Prostate gland (tissue), 2 donors: ENCODE data around the gene SH3BP4. TPM values are rescaled to one million over a fixed set of nuclear protein-coding genes. Genes with fewer than 3 reads are reported as not detected.

Experiments used
- DNase-seq: peaks from one replicate; pipeline ENCODE4 v3.0.0-alpha.2; 2019; ENCODE audit warnings: low spot score
- H3K27ac ChIP-seq, 2 donors: fragments of 200-600 bp; sonication (generic); 2 replicates each; pipeline ENCODE4 v1.5.1; 2017 to 2019
- H3K27me3 ChIP-seq: fragments of 200-600 bp; sonication (generic); replicated peaks from 2 replicates; pipeline ENCODE4 v1.5.1; 2019; ENCODE audit not compliant: insufficient read depth
- H3K36me3 ChIP-seq, 2 donors: fragments of 200-600 bp; sonication (generic); 1 replicate in 1 of 2; 2 replicates in 1 of 2; pipeline versions ENCODE4 v1.5.1 to v1.8.1; 2017 to 2019
- H3K4me1 ChIP-seq: fragments of 200-600 bp; sonication (generic); replicated peaks from 2 replicates; pipeline ENCODE4 v1.5.1; 2019
- H3K4me3 ChIP-seq, 2 donors: fragments of 200-600 bp; sonication (generic); 2 replicates each; pipeline ENCODE4 v1.5.1; 2017 to 2019
- H3K9me3 ChIP-seq: fragments of 200-600 bp; sonication (generic); 2 replicates; pipeline ENCODE4 v1.5.1; 2017
- CTCF ChIP-seq, 4 experiments: fragments of 200-600 bp in 2 of 4; fragments of 450-650 bp in 2 of 4; sonication (generic) in 2 of 4; IDR thresholded peaks; 1 replicate in 3 of 4; 2 replicates in 1 of 4; pipeline ENCODE4 v1.5.1; 2016 to 2019; ENCODE audit warnings: antibody characterized with exemption in 4 of 4, mild to moderate bottlenecking in 2 of 4, moderate library complexity in 2 of 4
- POLR2A ChIP-seq: fragments of 450-650 bp; IDR thresholded peaks from one replicate; pipeline ENCODE4 v1.6.1; 2016; ENCODE audit warnings: antibody characterized with exemption, mild to moderate bottlenecking
- POLR2AphosphoS5 ChIP-seq: sonication (generic); formaldehyde crosslinking; IDR thresholded peaks from one replicate; pipeline ENCODE4 v1.6.1; 2017; ENCODE audit warnings: antibody characterized with exemption
- WGBS: methylation state at CpG from one replicate; pipeline ENCODE4 v1.1.5; 2018; 5-methylcytosine and 5-hydroxymethylcytosine counted together
- intact Hi-C: fragments of 100-400 bp; cut with DNase I; formaldehyde crosslinking; loops from one replicate; pipeline ENCODE4 v1.14.2; 2022
- total RNA-seq, 2 donors: library from RNA; depleted of rRNA; stranded (reverse); fragments of >200 nt; gene quantifications; one replicate each; pipeline ENCODE4 v1.1.0, GENCODE V29; 2016

SH3BP4 gene
- total RNA-seq, 2 donors from 2014 or later = 86.7 to 134 TPM

- Histone ChIP-seq H3K27me3 (no peaks in the 10 kb centered on the region), H3K4me1 (peaks cover 18% of the 10 kb centered on the region), H3K27ac (peak overlapping the region; percentile 79 to 84), H3K36me3 (no peaks in the 10 kb centered on the region), H3K4me3 (no peak overlapping the region), H3K9me3 (no peaks in the 10 kb centered on the region)
- intact Hi-C loops = no loop called here
- peak; percentile 70 for TF ChIP-seq POLR2AphosphoS5
- TF ChIP-seq POLR2A = no peak
- TF ChIP-seq CTCF (IDR thresholded peaks at IDR 0.05) = no peak
- 37% methylated on average over 21 of the region's 21 CpGs for WGBS
- DNase-seq = peak; percentile 54
Measured at GRCh38 chr2:235027558-235028214, 75.9 kb downstream of the SH3BP4 start.

GRCh38 chr2:235028646-235029045 lies 76.8 kb downstream of the SH3BP4 start:
- no peak overlapping the region for H3K4me3 ChIP-seq
- no peaks in the 10 kb centered on the region for H3K36me3 ChIP-seq
- no peaks in the 10 kb centered on the region for H3K9me3 ChIP-seq
- no peak for TF ChIP-seq POLR2AphosphoS5
- intact Hi-C loops = no loop called here
- H3K27ac ChIP-seq = peak overlapping the region in 1 of 2 donors; percentile 79
- no peak for DNase-seq
- no peaks in the 10 kb centered on the region for H3K27me3 ChIP-seq
- WGBS = 73% methylated on average over 4 of the region's 4 CpGs
- H3K4me1 ChIP-seq = peaks cover 18% of the 10 kb centered on the region

GRCh38 chr2:235029054-235029453 lies 77.2 kb downstream of the SH3BP4 start:
- TF ChIP-seq CTCF (IDR thresholded peaks at IDR 0.05) = no peak
- TF ChIP-seq POLR2AphosphoS5 = no peak
- no peak for TF ChIP-seq POLR2A
- Histone ChIP-seq H3K36me3 (no peaks in the 10 kb centered on the region), H3K27ac (no peak overlapping the region), H3K9me3 (no peaks in the 10 kb centered on the region), H3K27me3 (no peaks in the 10 kb centered on the region), H3K4me3 (no peak overlapping the region), H3K4me1 (peaks cover 18% of the 10 kb centered on the region)
- WGBS = 88% methylated on average over 7 of the region's 7 CpGs
- intact Hi-C loops = no loop called here
- DNase-seq = no peak

GRCh38 chr2:235030126-235030525 lies 78.3 kb downstream of the SH3BP4 start:
- H3K4me1 ChIP-seq = peaks cover 11% of the 10 kb centered on the region
- H3K4me3 ChIP-seq = no peak overlapping the region
- H3K27ac ChIP-seq = peak overlapping the region in 1 of 2 donors; percentile 6
- no peaks in the 10 kb centered on the region for H3K27me3 ChIP-seq
- no peaks in the 10 kb centered on the region for H3K36me3 ChIP-seq
- TF ChIP-seq CTCF (IDR thresholded peaks at IDR 0.05) = no peak
- no peak for TF ChIP-seq POLR2AphosphoS5
- TF ChIP-seq POLR2A = no peak
- 71% methylated on average over 10 of the region's 10 CpGs for WGBS
- intact Hi-C loops = no loop called here
- no peak for DNase-seq
- no peaks in the 10 kb centered on the region for H3K9me3 ChIP-seq

GRCh38 chr2:235030936-235031335 lies 79.1 kb downstream of the SH3BP4 start:
- H3K27ac ChIP-seq = no peak overlapping the region

More at GRCh38 chr2:235030936-235031335, 79.1 kb downstream of the SH3BP4 start:
- no peak for DNase-seq
- peaks cover 10% of the 10 kb centered on the region for H3K4me1 ChIP-seq
- H3K27me3 ChIP-seq = no peaks in the 10 kb centered on the region
- TF ChIP-seq POLR2AphosphoS5 (no peak), POLR2A (no peak), CTCF (IDR thresholded peaks at IDR 0.05) (no peak)
- WGBS = 76% methylated on average over 4 of the region's 4 CpGs
- H3K9me3 ChIP-seq = no peaks in the 10 kb centered on the region
- H3K4me3 ChIP-seq = no peak overlapping the region
- intact Hi-C loops = no loop called here
- no peaks in the 10 kb centered on the region for H3K36me3 ChIP-seq
